Stomach (tissue), 9 donors: ENCODE measurements around the gene TRPM3. TPM values are rescaled to one million over a fixed set of nuclear protein-coding genes. Genes with fewer than 3 reads are reported as not detected.

ENCODE experiments used
- DNase-seq, 2 donors: peaks; one replicate each; pipeline versions ENCODE4 v3.0.0 to v3.0.0-alpha.2; 2013 to 2019
- H3K27ac ChIP-seq, 5 donors: fragments of 200-600 bp in 4 of 5; sonication (generic) in 4 of 5; one replicate each; pipeline ENCODE4 v1.5.1; 2013 to 2019; ENCODE audit warnings: mild to moderate bottlenecking in 1 of 5, moderate library complexity in 1 of 5
- H3K27me3 ChIP-seq, 3 donors: fragments of 200-600 bp; sonication (generic); one replicate each; pipeline ENCODE4 v1.5.1; 2017 to 2019; ENCODE audit warnings: mixed run types in 1 of 3
- H3K36me3 ChIP-seq, 4 donors: fragments of 200-600 bp; sonication (generic); 1 replicate in 3 of 4; 2 replicates in 1 of 4; pipeline ENCODE4 v1.5.1; 2016 to 2019
- H3K4me1 ChIP-seq, 4 donors: fragments of 200-600 bp; sonication (generic); one replicate each; pipeline ENCODE4 v1.5.1; 2016 to 2019
- H3K4me3 ChIP-seq, 4 donors: fragments of 200-600 bp; sonication (generic) in 3 of 4; one replicate each; pipeline ENCODE4 v1.5.1; 2016 to 2019; ENCODE audit warnings: mild to moderate bottlenecking in 1 of 4
- H3K9me3 ChIP-seq, 4 donors: fragments of 200-600 bp; sonication (generic); one replicate each; pipeline ENCODE4 v1.5.1; 2016 to 2019
- EP300 ChIP-seq: sonication (generic); formaldehyde crosslinking; IDR thresholded peaks from one replicate; pipeline ENCODE4 v1.6.1; 2017; ENCODE audit warnings: antibody characterized with exemption
- POLR2A ChIP-seq, 4 donors: fragments of 450-650 bp; IDR thresholded peaks; one replicate each; pipeline ENCODE4 v1.6.1; 2016; ENCODE audit warnings: antibody characterized with exemption in 4 of 4, control low read depth in 2 of 4, mild to moderate bottlenecking in 1 of 4, moderate library complexity in 1 of 4
- POLR2AphosphoS5 ChIP-seq, 3 donors: sonication (generic); formaldehyde crosslinking; IDR thresholded peaks; one replicate each; pipeline ENCODE4 v1.6.1; 2016; ENCODE audit warnings: antibody characterized with exemption in 3 of 3
- WGBS, 5 donors: extraction: QIAGEN DNeasy Blood & Tissue Kit in 3 of 5; methylation state at CpG; one replicate each; pipeline versions ENCODE4 v1.1.5 to v1.1.7; 2013 to 2018; 5-methylcytosine and 5-hydroxymethylcytosine counted together
- intact Hi-C: fragments of 100-400 bp; cut with DNase I; formaldehyde crosslinking; loops from one replicate; pipeline ENCODE4 v1.15.1; 2023; ENCODE audit warnings: low total_unique reads
- polyA plus RNA-seq, 3 donors: library from polyadenylated mRNA; stranded (reverse); fragments of 200-250 nt; gene quantifications; one replicate each; pipeline ENCODE4 v1.2.3, GENCODE V29; 2013
- total RNA-seq, 5 donors: library from RNA; depleted of rRNA; stranded (reverse); fragments of >200 nt; gene quantifications; one replicate each; pipeline versions ENCODE4 v1.1.0 to v1.2.3, GENCODE V29; 2014 to 2016
- TF ChIP-seq, protein P1 (sequence below), 7 experiments: fragments of 450-650 bp in 4 of 7; fragments of 200-600 bp in 3 of 7; sonication (generic) in 3 of 7; IDR thresholded peaks; one replicate each; pipeline ENCODE4 v1.5.1; 2016 to 2019; ENCODE audit warnings: antibody characterized with exemption in 7 of 7, control low read depth in 2 of 7, mild to moderate bottlenecking in 1 of 7
- donor health status: healthy with polysubstance abuse.
- donor health status: Bipolar disorder and iron deficiency.
- donor health status: healthy.

The TRPM3 gene
- total and polyA plus RNA-seq, 8 donors: 0.03 to 6.2 (median 1.5) TPM

DNA sequence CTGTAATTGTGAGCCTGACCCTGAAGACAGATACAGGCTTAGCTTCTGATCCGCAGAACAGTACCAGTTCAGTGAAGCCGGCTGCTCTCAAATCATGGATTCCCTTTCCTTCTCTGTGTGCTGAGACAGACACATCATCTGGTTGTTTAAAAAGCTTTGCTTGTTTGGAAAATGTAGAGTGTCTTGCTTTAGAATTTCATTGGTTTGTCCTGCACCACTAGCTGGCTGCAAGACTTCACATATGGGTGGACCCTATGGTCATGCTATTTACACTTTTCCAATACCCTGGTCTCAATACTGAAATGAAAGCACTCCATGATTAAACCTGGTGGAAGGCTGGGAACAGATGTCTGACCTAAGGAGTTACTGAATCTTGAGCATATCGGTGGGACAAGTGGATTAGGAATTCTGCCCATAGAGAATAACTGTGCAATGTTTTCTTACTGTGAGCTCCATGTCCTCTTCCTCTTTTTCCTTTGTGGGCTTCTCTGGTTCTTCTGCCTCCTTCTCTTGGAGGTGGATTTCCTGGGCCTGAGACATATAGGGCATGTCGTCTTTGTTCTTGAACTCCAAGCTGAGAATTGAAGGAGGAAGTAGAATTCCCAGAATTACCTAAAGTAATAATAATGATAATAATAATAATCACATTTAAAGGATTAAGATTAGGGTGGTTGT is 505.8 kb downstream of the TRPM3 start:
- Histone ChIP-seq H3K9me3 (no peaks in the 10 kb centered on the region), H3K27me3 (no peaks in the 10 kb centered on the region), H3K27ac (no peak overlapping the region), H3K4me1 (peaks cover 0 to 13% (median 6%) of the 10 kb centered on the region in 4 donors), H3K4me3 (no peak overlapping the region), H3K36me3 (no peaks in the 10 kb centered on the region)
- 58 to 82% (median 77%) methylated on average over 4 of the region's 4 CpGs for WGBS, 5 donors
- intact Hi-C loops: loop anchor here (10.0 kb wide), 1 partner anchor 651 kb away; no protein-coding TSS in a partner anchor
- no peak for DNase-seq
- TF ChIP-seq EP300 (no peak), POLR2A (IDR thresholded peaks at IDR 0.05) (no peak), POLR2AphosphoS5 (IDR thresholded peaks at IDR 0.05) (no peak)
- TF ChIP-seq, protein P1, sequence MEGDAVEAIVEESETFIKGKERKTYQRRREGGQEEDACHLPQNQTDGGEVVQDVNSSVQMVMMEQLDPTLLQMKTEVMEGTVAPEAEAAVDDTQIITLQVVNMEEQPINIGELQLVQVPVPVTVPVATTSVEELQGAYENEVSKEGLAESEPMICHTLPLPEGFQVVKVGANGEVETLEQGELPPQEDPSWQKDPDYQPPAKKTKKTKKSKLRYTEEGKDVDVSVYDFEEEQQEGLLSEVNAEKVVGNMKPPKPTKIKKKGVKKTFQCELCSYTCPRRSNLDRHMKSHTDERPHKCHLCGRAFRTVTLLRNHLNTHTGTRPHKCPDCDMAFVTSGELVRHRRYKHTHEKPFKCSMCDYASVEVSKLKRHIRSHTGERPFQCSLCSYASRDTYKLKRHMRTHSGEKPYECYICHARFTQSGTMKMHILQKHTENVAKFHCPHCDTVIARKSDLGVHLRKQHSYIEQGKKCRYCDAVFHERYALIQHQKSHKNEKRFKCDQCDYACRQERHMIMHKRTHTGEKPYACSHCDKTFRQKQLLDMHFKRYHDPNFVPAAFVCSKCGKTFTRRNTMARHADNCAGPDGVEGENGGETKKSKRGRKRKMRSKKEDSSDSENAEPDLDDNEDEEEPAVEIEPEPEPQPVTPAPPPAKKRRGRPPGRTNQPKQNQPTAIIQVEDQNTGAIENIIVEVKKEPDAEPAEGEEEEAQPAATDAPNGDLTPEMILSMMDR (IDR thresholded peaks at IDR 0.05): no peak

DNA sequence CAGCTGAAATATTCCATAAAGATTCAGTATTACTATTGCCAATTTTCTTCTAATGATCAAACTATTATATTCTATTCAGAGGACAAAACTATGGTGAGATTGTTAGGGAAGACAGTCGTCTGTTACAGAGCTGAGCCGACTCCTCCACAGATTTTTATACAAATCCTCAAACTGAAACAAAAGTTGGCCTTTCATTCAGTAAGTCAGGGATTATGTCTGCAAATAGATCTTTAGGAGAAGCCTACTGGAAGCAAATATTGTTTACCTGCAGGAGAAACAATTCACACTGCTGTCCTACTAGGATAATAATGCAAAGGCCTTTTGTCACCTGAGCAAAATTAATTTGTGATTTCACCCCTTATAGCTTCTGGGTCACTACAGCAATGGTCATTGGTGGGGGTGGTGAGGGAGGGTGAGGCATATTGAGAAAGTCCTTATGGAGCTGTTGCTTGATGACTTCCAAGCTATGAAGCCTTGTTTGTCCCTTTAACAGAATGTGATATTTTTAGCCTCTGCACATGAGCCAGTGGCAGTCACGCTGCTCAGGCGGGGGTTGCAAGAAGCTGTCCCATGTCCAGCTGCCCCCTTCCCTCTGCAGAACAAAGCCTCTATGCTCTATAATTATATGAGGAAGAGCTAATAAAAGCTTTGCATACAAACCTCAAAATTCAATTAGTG is 506.5 kb downstream of the TRPM3 start:
- WGBS, 5 donors: 51 to 73% (median 67%) methylated on average over 4 of the region's 4 CpGs
- Histone ChIP-seq H3K27me3 (no peaks in the 10 kb centered on the region), H3K4me3 (no peak overlapping the region), H3K9me3 (no peaks in the 10 kb centered on the region), H3K4me1 (peaks cover 0 to 13% (median 6%) of the 10 kb centered on the region in 4 donors), H3K27ac (no peak overlapping the region), H3K36me3 (no peaks in the 10 kb centered on the region)
- TF ChIP-seq POLR2A (IDR thresholded peaks at IDR 0.05): no peak
- TF ChIP-seq POLR2AphosphoS5 (IDR thresholded peaks at IDR 0.05): no peak
- TF ChIP-seq, protein P1 (IDR thresholded peaks at IDR 0.05): no peak
- no peak for TF ChIP-seq EP300
- intact Hi-C loops: loop anchor here (10.0 kb wide), 1 partner anchor 650 kb away; no protein-coding TSS in a partner anchor
- peak in 1 of 2 donors; percentile 63 for DNase-seq

DNA sequence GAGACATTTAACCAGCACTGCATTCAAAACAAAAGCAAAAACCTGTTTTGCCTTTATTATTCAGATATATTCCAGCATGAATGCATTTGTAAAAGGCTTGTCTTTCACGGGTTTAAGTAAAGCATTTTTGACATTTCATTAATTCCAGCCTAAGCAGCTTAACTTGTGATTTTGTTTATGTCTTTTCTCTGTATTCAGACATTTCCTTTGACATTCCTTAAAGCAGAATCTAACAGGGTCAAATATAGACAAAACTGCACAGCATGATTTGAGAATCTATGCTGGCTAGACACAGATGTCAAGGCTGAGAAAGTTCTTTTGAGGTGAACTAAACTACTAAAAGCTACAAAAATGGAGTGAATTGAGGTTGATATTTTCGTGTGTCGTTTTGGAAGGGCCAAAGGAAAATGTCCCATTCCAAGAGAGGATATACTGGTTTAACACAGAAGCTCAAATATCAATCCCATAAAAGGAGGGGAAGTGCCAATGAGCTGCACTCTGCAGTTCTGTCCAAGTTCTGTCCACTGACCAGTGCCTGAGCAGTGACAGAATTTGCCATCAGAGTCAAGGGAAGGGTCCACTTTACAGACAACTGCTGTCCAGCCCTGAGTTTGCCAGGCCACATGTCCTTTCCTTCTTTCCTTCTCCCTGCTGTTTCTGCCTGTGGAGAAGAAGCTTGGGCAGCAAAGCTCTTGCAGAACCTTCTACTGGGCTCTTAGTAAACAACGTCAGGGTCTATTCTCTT is 508.2 kb downstream of the TRPM3 start:
- Histone ChIP-seq H3K4me3 (no peak overlapping the region), H3K4me1 (peaks cover 0 to 13% (median 6%) of the 10 kb centered on the region in 4 donors), H3K9me3 (no peaks in the 10 kb centered on the region), H3K27me3 (no peaks in the 10 kb centered on the region), H3K36me3 (no peaks in the 10 kb centered on the region), H3K27ac (no peak overlapping the region)
- TF ChIP-seq EP300: no peak
- WGBS, 5 donors: 52 to 79% (median 75%) methylated on average over 4 of the region's 4 CpGs
- intact Hi-C loops: loop anchor here (10.0 kb wide), 1 partner anchor 648 kb away; no protein-coding TSS in a partner anchor
- no peak for DNase-seq

DNA sequence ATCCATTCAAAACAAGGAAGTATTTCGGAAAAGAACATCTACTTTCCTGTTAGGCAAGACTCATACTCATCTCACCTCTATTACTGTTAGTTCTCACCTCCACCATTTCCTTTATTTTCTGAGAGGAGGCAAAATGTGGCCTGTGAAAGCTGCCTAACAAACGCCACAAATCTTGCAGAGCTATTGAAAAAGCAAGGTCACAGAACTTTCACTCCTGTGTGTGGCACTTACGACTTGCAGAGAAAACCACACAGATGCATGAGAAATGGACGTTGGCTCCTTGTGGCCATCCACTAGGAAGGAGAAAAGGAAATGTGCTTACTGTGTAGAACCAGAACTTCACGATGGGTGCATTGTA is 511.2 kb downstream of the TRPM3 start:
- Histone ChIP-seq H3K36me3 (no peaks in the 10 kb centered on the region), H3K4me1 (peaks cover 0 to 8% (median 4%) of the 10 kb centered on the region in 4 donors), H3K27ac (no peak overlapping the region), H3K9me3 (no peaks in the 10 kb centered on the region), H3K27me3 (no peaks in the 10 kb centered on the region), H3K4me3 (no peak overlapping the region)
- TF ChIP-seq, protein P1 (IDR thresholded peaks at IDR 0.05): no peak
- TF ChIP-seq POLR2A (IDR thresholded peaks at IDR 0.05) (no peak), EP300 (no peak), POLR2AphosphoS5 (IDR thresholded peaks at IDR 0.05) (no peak)
- intact Hi-C loops: loop anchor here (10.0 kb wide), 1 partner anchor 645 kb away; no protein-coding TSS in a partner anchor
- 81 to 92% (median 85%) methylated on average over 5 of the region's 5 CpGs for WGBS, 5 donors
- DNase-seq: no peak
